ENCODE data around the gene CD82. TPM values are rescaled to one million over a fixed set of nuclear protein-coding genes. Genes with fewer than 3 reads are reported as not detected.
A peak's percentile ranks its signal among the peaks of the same experiment; 100 is the strongest.

CD82 gene
- total RNA-seq, 6 experiments from 2014 or later = 18.9 to 69.4 (median 48.6) TPM

DNA sequence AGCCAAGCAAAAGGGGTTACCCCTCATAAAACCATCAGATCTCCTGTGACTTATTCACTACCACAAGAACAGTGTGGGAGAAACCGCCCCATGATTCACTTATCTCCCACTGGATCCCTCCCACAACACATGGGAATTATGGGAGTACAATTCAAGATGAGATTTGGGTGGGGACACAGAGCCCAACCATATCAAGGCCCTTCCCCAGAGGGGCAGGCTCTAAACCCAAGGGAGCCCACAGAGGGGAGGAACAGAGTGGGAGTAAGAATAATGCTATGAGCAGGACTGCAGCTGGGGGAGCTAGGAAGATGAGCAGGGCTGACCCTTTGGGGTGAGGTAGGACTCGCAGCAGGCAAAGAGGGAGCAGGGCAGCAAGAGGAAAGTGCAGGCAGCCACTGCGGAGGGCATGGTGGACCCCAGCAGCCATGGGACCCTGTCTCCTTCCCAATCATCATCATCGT lies 59.3 kb downstream of the CD82 start:
- no peak for TF ChIP-seq POLR2A (IDR thresholded peaks at IDR 0.05)
- TF ChIP-seq, protein P1, sequence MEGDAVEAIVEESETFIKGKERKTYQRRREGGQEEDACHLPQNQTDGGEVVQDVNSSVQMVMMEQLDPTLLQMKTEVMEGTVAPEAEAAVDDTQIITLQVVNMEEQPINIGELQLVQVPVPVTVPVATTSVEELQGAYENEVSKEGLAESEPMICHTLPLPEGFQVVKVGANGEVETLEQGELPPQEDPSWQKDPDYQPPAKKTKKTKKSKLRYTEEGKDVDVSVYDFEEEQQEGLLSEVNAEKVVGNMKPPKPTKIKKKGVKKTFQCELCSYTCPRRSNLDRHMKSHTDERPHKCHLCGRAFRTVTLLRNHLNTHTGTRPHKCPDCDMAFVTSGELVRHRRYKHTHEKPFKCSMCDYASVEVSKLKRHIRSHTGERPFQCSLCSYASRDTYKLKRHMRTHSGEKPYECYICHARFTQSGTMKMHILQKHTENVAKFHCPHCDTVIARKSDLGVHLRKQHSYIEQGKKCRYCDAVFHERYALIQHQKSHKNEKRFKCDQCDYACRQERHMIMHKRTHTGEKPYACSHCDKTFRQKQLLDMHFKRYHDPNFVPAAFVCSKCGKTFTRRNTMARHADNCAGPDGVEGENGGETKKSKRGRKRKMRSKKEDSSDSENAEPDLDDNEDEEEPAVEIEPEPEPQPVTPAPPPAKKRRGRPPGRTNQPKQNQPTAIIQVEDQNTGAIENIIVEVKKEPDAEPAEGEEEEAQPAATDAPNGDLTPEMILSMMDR (IDR thresholded peaks at IDR 0.05) = no peak
- Histone ChIP-seq H3K4me1 (peaks cover 0 to 14% (median 0%) of the 10 kb centered on the region in 4 donors), H3K36me3 (no peaks in the 10 kb centered on the region), H3K27me3 (no peaks in the 10 kb centered on the region), H3K9me3 (no peaks in the 10 kb centered on the region), H3K4me3 (no peak overlapping the region), H3K27ac (no peak overlapping the region)
- 89% methylated on average over 1 of the region's 4 CpGs for WGBS (ENCODE audit: insufficient coverage, low coverage, low lambda C conversion rate, missing lambda C conversion rate)
- peak in 1 of 3 donors; percentile 27 for DNase-seq
- intact Hi-C loops (cut with DNase I) = loop anchor here (10.0 kb wide), 2 partner anchors 150 to 290 kb away; no protein-coding TSS in a partner anchor
- no peak for ATAC-seq

DNA sequence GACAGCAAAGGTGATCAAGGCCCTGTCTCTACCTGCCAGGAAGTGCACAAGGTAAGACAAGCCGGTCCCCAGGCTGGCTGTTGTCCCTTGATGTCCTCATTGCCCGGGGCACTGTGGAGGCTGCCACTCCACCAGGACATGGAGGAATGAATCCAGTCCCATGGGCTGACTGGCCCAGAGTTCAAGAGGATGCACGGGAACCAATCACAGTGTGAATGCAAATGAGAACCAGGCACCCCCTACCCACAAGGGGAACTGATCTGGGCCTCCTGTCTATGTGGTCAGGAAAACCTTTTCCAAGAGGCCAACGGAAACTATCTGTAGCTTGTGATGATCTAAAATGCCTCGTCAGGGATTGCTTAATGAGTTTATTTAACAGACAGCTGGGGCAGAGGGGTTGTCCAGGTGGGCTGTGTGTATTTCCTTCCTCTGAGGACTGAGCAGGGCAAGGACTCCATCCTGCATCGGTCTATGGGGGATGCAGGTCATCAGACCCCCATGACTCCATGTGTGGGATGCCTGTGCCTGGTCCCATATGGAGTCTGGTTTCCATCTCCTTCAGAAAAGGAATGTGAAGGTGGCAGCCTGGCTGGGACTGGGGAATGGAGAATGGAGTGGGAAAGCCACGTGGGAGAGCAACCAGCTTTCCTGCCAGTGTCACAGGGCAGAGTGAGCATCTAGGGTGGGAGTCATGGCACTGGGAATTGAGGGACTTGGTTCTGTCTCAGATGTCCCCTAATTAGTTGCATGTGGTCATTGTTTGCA lies 60.5 kb downstream of the CD82 start:
- DNase-seq = peak in 1 of 3 donors; percentile 33
- intact Hi-C loops (cut with DNase I) = loop anchor here (10.0 kb wide), 2 partner anchors 149 to 289 kb away; no protein-coding TSS in a partner anchor
- WGBS (ENCODE audit: insufficient coverage, low coverage, low lambda C conversion rate, missing lambda C conversion rate) = 40% methylated on average over 1 of the region's 7 CpGs

DNA sequence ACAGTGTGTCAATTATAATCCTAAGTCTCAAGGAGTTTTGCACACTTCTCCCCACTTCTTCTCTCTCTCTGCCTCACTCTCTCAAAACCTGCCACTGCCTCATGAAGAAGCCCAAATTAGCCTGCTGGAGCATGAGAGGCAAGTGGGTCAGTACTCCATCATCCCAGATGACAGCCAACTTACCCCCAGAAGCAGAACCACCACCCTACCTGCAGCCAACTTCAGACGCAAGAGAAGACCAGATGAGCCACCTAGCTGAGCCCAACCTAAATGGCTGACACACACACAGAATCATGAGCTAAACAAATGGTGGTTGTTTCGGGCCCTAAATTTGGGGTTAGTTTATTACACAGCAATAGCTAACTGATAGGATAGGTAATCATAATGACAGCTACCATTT lies 61.2 kb downstream of the CD82 start:
- H3K4me3 ChIP-seq = no peak overlapping the region
- intact Hi-C loops (cut with DNase I) = loop anchor here (10.0 kb wide), 2 partner anchors 148 to 288 kb away; no protein-coding TSS in a partner anchor
- no peaks in the 10 kb centered on the region for H3K36me3 ChIP-seq
- DNase-seq = no peak
- H3K9me3 ChIP-seq = no peaks in the 10 kb centered on the region
- no peak for ATAC-seq
- H3K4me1 ChIP-seq = peaks cover 0 to 9% (median 0%) of the 10 kb centered on the region in 4 donors
- H3K27me3 ChIP-seq = no peaks in the 10 kb centered on the region
- WGBS (ENCODE audit: insufficient coverage, low coverage, low lambda C conversion rate, missing lambda C conversion rate) = 96% methylated on average over 2 of the region's 2 CpGs
- TF ChIP-seq, protein P1 (IDR thresholded peaks at IDR 0.05) = no peak
- TF ChIP-seq POLR2A (IDR thresholded peaks at IDR 0.05) = no peak
- H3K27ac ChIP-seq = no peak overlapping the region

More for the DNA sequence above, 60.5 kb downstream of the CD82 start:
- H3K36me3 ChIP-seq = no peaks in the 10 kb centered on the region
- no peak for TF ChIP-seq POLR2A (IDR thresholded peaks at IDR 0.05)
- TF ChIP-seq, protein P1 (IDR thresholded peaks at IDR 0.05) = no peak
- no peak overlapping the region for H3K27ac ChIP-seq
- no peaks in the 10 kb centered on the region for H3K27me3 ChIP-seq
- ATAC-seq = no peak
- no peaks in the 10 kb centered on the region for H3K9me3 ChIP-seq
- no peak overlapping the region for H3K4me3 ChIP-seq
- peaks cover 0 to 13% (median 0%) of the 10 kb centered on the region in 4 donors for H3K4me1 ChIP-seq

DNA sequence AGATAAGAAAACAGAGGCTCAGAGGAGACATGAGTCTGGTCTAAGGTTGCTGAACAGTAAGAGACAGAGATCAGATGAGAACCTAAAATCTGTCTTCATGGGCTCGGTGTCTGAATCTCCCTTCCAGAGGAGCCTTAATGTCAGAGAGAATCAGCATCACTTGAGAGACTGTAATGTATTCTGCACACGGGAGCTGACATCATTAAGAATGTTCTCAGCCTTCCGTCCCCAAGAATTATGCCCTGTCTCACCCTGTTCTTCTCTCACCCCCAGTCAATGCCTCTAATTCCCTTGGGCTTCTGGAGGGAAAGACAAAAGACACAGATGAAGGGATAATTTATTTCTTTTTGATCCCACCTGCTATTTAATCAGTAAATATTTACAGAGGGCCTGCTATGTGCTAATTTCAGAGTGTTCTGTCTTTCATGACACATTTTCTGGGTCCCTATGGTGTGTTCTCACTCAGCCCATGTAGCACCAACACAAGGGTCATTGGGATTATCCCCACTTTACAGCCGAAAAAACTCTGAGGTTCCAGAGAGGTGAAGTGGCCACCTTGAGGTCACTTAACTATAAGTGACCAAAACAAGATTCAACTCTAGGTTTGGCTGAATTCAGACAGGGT lies 61.8 kb downstream of the CD82 start:
- TF ChIP-seq, protein P1 (IDR thresholded peaks at IDR 0.05) = no peak
- no peak for TF ChIP-seq POLR2A (IDR thresholded peaks at IDR 0.05)
- Histone ChIP-seq H3K9me3 (no peaks in the 10 kb centered on the region), H3K4me3 (no peak overlapping the region), H3K36me3 (no peaks in the 10 kb centered on the region), H3K4me1 (peaks cover 0 to 9% (median 0%) of the 10 kb centered on the region in 4 donors), H3K27me3 (no peaks in the 10 kb centered on the region), H3K27ac (no peak overlapping the region)
- DNase-seq (no peak), ATAC-seq (no peak)
- intact Hi-C loops (cut with DNase I) = loop anchor here (10.0 kb wide), 2 partner anchors 148 to 288 kb away; no protein-coding TSS in a partner anchor
- 72% methylated on average over 4 of the region's 4 CpGs for WGBS (ENCODE audit: insufficient coverage, low coverage, low lambda C conversion rate, missing lambda C conversion rate)

Data from right lobe of liver (tissue), 6 donors.